HL-60 (cell line): ENCODE data around the gene GPC5.

Experiments used
- CTCF ChIP-seq: IDR thresholded peaks from one replicate; pipeline ENCODE4 v1.5.1; 2011; ENCODE audit warnings: low read length, control low read depth, inconsistent platforms; ENCODE audit not compliant: insufficient read depth
- GABPA ChIP-seq: IDR thresholded peaks from 2 replicates; pipeline ENCODE4 v1.6.1; 2012; ENCODE audit warnings: low read depth
- POLR2AphosphoS5 ChIP-seq: IDR thresholded peaks from 2 replicates; pipeline ENCODE4 v1.6.1; 2012; ENCODE audit warnings: low read depth
- REST ChIP-seq: IDR thresholded peaks from 2 replicates; pipeline ENCODE4 v1.6.1; 2012; ENCODE audit warnings: low read depth; ENCODE audit not compliant: insufficient replicate concordance

- TF ChIP-seq GABPA = no peak
- no peak for TF ChIP-seq CTCF
- no peak for TF ChIP-seq POLR2AphosphoS5
- TF ChIP-seq REST = no peak
Observed at GRCh38 chr13:91698767-91699166, 300.3 kb downstream of the GPC5 start.
